A549 (cell line): Measurements from ENCODE around the gene ITPKC.

Experiments
- CTCF ChIP-seq: fragments of >200 bp; sonication (Bioruptor Twin); formaldehyde crosslinking; IDR thresholded peaks from 3 replicates; pipeline ENCODE4 v1.5.1; 2016
- E2F6 ChIP-seq: IDR thresholded peaks from 2 replicates; pipeline ENCODE4 v1.6.1; 2012; ENCODE audit warnings: low read depth, borderline replicate concordance
- ELK1 ChIP-seq: fragments of 150-350 bp; IDR thresholded peaks from 2 replicates; pipeline ENCODE4 v1.6.1; 2014; ENCODE audit warnings: low read depth, mild to moderate bottlenecking, low read length
- EP300 ChIP-seq, 2 experiments: fragments of >200 bp; sonication (Bioruptor Twin); formaldehyde crosslinking; IDR thresholded peaks; 2 replicates in 1 of 2; 3 replicates in 1 of 2; pipeline ENCODE4 v1.6.1; 2016 to 2017
- ESRRA ChIP-seq: fragments of 150-350 bp; IDR thresholded peaks from 2 replicates; pipeline ENCODE4 v1.6.1; 2014; ENCODE audit warnings: mild to moderate bottlenecking, low read length, borderline replicate concordance
- HEYL ChIP-seq: fragments of 250-450 bp; sonication (Bioruptor Pico); IDR thresholded peaks from 2 replicates; pipeline ENCODE4 v1.8.0; 2021; ENCODE audit warnings: mild to moderate bottlenecking, moderate library complexity
- HMGXB4 ChIP-seq: fragments of 250-450 bp; sonication (Bioruptor Pico); IDR thresholded peaks from 2 replicates; pipeline ENCODE4 v1.5.0; 2021; ENCODE audit warnings: mild to moderate bottlenecking, moderate library complexity, borderline replicate concordance
- MAX ChIP-seq: IDR thresholded peaks from 2 replicates; pipeline ENCODE4 v1.6.1; 2012
- POLR2A ChIP-seq: IDR thresholded peaks from 2 replicates; pipeline ENCODE4 v1.6.1; 2012; ENCODE audit warnings: mild to moderate bottlenecking, low read length
- SMC3 ChIP-seq: fragments of >200 bp; sonication (Bioruptor Twin); formaldehyde crosslinking; IDR thresholded peaks from 3 replicates; pipeline ENCODE4 v1.6.1; 2018; ENCODE audit warnings: inconsistent platforms

GRCh38 chr19:40704491-40705361 lies 12.2 kb upstream of the ITPKC start:
- no peak for TF ChIP-seq CTCF
- TF ChIP-seq ELK1 = no peak
- TF ChIP-seq E2F6 = no peak
- no peak for TF ChIP-seq MAX
- no peak for TF ChIP-seq EP300 (IDR thresholded peaks at IDR 0.05)
- TF ChIP-seq HMGXB4 (CRISPR knock-in tag) = no peak
- TF ChIP-seq SMC3 = no peak
- no peak for TF ChIP-seq POLR2A
- no peak for TF ChIP-seq HEYL (CRISPR knock-in tag)
- no peak for TF ChIP-seq ESRRA
